Osteoblast (primary cell): ENCODE results near the gene SPRYD4. TPM values are rescaled to one million over a fixed set of nuclear protein-coding genes. Genes with fewer than 3 reads are reported as not detected.

ENCODE experiments used
- DNase-seq: peaks from one replicate; pipeline ENCODE4 v3.0.0; 2011; ENCODE audit warnings: low spot score, mixed read lengths; ENCODE audit not compliant: insufficient read length; ENCODE audit errors: missing footprints
- H2AFZ ChIP-seq: 2 replicates; pipeline ENCODE4 v1.6.0; 2011; ENCODE audit warnings: mild to moderate bottlenecking, low read length
- H3K27ac ChIP-seq: 2 replicates; pipeline ENCODE4 v1.5.1; 2011; ENCODE audit warnings: mild to moderate bottlenecking, low read depth, low read length, moderate library complexity
- H3K27me3 ChIP-seq: 2 replicates; pipeline ENCODE4 v1.6.0; 2012; ENCODE audit warnings: mild to moderate bottlenecking, control low read depth, inconsistent platforms, low read length, moderate library complexity; ENCODE audit not compliant: insufficient read depth
- H3K36me3 ChIP-seq: 2 replicates; pipeline ENCODE4 v1.5.1; 2011; ENCODE audit warnings: mild to moderate bottlenecking, low read length, control low read depth, moderate library complexity; ENCODE audit not compliant: insufficient read depth
- H3K4me1 ChIP-seq: 2 replicates; pipeline ENCODE4 v1.5.1; 2011; ENCODE audit warnings: mild to moderate bottlenecking, low read length, control low read depth, moderate library complexity; ENCODE audit not compliant: insufficient read depth
- H3K4me2 ChIP-seq: 2 replicates; pipeline ENCODE4 v1.6.0; 2011; ENCODE audit warnings: mild to moderate bottlenecking, low read length; ENCODE audit not compliant: insufficient read depth
- H3K4me3 ChIP-seq: fragments of 200-600 bp; sonication (generic); 3 replicates; pipeline ENCODE4 v1.5.1; 2012; ENCODE audit warnings: mild to moderate bottlenecking, low read length, inconsistent platforms; ENCODE audit not compliant: insufficient read depth
- H3K79me2 ChIP-seq: 2 replicates; pipeline ENCODE4 v1.6.0; 2012; ENCODE audit warnings: mild to moderate bottlenecking, low read length, control low read depth, inconsistent platforms; ENCODE audit not compliant: insufficient read depth
- H3K9me3 ChIP-seq: 2 replicates; pipeline ENCODE4 v1.5.1; 2011; ENCODE audit warnings: low read depth, low read length, control low read depth
- H4K20me1 ChIP-seq: 2 replicates; pipeline ENCODE4 v1.6.0; 2012; ENCODE audit warnings: mild to moderate bottlenecking, low read length, control low read depth; ENCODE audit not compliant: insufficient read depth
- CTCF ChIP-seq: IDR thresholded peaks from 2 replicates; pipeline ENCODE4 v1.5.1; 2011; ENCODE audit warnings: mild to moderate bottlenecking, low read depth, low read length, moderate library complexity; ENCODE audit errors: extremely low read depth
- total RNA-seq: library from RNA; depleted of rRNA; stranded (reverse); fragments of >200 nt; gene quantifications from 2 replicates; pipeline ENCODE4 v1.2.3, GENCODE V29; 2012

The SPRYD4 gene
- total RNA-seq, 1 donor = 2.5 TPM

- H3K4me2 ChIP-seq = no peak overlapping the region
- H3K27me3 ChIP-seq = no peaks in the 10 kb centered on the region
- no peak for TF ChIP-seq CTCF
- no peaks in the 10 kb centered on the region for H3K9me3 ChIP-seq
- no peak overlapping the region for H3K27ac ChIP-seq
- H3K79me2 ChIP-seq = peaks cover 1% of the 10 kb centered on the region
- H3K36me3 ChIP-seq = peaks cover 2% of the 10 kb centered on the region
- H2AFZ ChIP-seq = no peak overlapping the region
- H3K4me3 ChIP-seq = no peak overlapping the region
- DNase-seq = no peak
- no peaks in the 10 kb centered on the region for H3K4me1 ChIP-seq
- peaks cover 4% of the 10 kb centered on the region for H4K20me1 ChIP-seq
Observed at GRCh38 chr12:56476972-56477432, 8.6 kb downstream of the SPRYD4 start.

DNA sequence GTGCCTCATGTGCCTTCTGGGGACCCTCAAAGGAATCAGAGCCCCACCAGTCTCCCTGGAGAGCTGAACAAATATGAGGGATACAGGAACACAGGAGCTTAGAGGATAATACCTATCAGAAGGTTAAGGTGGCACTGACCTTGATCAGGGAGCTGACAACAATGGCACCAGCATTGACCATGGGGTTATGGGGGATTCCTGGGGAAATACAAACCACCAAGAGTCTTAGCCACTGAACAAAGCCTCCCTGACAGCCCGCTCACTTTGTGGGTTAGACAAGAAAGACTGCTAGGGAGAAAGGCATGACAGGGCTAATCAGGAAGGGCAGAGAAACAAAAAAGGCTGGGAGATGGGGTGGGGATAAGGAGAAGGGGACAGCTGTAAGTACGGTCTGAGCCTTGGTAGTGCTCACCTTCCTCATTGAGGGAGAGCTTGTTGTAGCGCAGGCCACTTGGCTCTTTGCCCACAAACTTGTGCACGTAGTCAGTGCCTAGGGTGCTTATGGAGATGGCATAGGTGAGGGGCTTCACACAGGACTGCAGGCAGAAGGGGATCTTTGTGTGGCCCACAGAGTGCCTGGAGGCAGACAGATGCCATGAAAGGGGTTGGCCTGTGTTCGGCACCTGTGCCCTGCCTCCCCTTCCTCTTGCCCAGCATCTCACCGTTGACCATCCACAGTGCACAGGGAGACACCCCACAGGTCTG lies 9.3 kb downstream of the SPRYD4 start:
- no peak overlapping the region for H3K27ac ChIP-seq
- TF ChIP-seq CTCF = no peak
- DNase-seq = no peak
- peaks cover 2% of the 10 kb centered on the region for H3K36me3 ChIP-seq
- no peak overlapping the region for H2AFZ ChIP-seq
- no peaks in the 10 kb centered on the region for H3K79me2 ChIP-seq
- no peak overlapping the region for H3K4me3 ChIP-seq
- H3K4me1 ChIP-seq = no peaks in the 10 kb centered on the region
- no peak overlapping the region for H3K4me2 ChIP-seq
- H3K27me3 ChIP-seq = no peaks in the 10 kb centered on the region
- H3K9me3 ChIP-seq = no peaks in the 10 kb centered on the region
- peaks cover 4% of the 10 kb centered on the region for H4K20me1 ChIP-seq

DNA sequence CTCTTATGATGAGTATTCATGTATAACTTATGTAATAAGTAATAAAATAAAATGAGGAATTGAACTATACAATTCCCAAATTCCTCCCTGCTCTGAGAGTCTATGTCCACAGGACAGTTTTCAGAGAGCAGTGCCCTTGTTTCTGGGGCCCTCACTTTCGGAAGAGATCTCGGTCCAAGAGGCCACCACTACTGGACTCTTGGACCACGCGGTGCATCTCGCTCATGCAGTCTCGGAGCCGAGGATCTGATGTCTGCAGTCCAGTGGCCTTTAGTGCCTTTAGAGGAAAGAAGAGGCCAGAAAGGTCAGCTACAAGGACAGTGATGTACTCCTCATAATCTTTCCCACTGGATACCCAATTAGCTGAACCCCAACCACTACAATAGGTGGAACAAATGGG lies 11.2 kb downstream of the SPRYD4 start:
- no peak overlapping the region for H2AFZ ChIP-seq
- TF ChIP-seq CTCF = no peak
- H3K27me3 ChIP-seq = no peaks in the 10 kb centered on the region
- no peak for DNase-seq
- H3K9me3 ChIP-seq = no peaks in the 10 kb centered on the region
- no peak overlapping the region for H3K4me2 ChIP-seq
- H3K27ac ChIP-seq = no peak overlapping the region
- no peaks in the 10 kb centered on the region for H3K4me1 ChIP-seq
- peaks cover 4% of the 10 kb centered on the region for H4K20me1 ChIP-seq
- H3K79me2 ChIP-seq = no peaks in the 10 kb centered on the region
- no peaks in the 10 kb centered on the region for H3K36me3 ChIP-seq
- no peak overlapping the region for H3K4me3 ChIP-seq

DNA sequence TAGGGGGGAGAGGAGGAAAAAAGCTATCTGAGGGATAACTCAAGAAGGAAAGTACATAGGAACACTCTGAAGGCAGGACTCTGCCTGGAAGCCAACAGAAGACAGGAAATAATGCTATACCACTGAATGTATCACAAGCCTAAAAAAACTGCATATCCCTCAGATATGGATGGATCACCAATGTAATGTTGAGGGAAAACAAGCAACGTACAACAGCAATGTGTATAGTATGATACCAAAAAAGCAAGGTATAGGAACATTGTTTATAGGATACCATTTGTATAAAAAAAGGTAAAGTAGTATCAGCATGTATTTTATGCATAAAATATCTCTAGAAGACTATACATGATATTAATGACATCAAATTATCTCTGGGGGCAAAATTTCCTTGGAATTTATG lies 16.2 kb downstream of the SPRYD4 start:
- no peak overlapping the region for H3K4me2 ChIP-seq
- peaks cover 4% of the 10 kb centered on the region for H4K20me1 ChIP-seq
- no peak for DNase-seq
- H3K9me3 ChIP-seq = no peaks in the 10 kb centered on the region
- H3K4me3 ChIP-seq = no peak overlapping the region
- peaks cover 9% of the 10 kb centered on the region for H3K4me1 ChIP-seq
- no peaks in the 10 kb centered on the region for H3K36me3 ChIP-seq
- TF ChIP-seq CTCF = no peak
- H3K27me3 ChIP-seq = peaks cover 23% of the 10 kb centered on the region
- no peak overlapping the region for H3K27ac ChIP-seq
- H3K79me2 ChIP-seq = no peaks in the 10 kb centered on the region
- no peak overlapping the region for H2AFZ ChIP-seq
